SK-N-SH (cell line): ENCODE measurements around the gene CIC. TPM values are rescaled to one million over a fixed set of nuclear protein-coding genes. Genes with fewer than 3 reads are reported as not detected.

Source experiments
- CTCF ChIA-PET: fragments of 300-600, 350-600 bp; formaldehyde crosslinking; extraction: SDS; loops from one replicate; lab custom pipeline; 2021; lab: Yijun Ruan, JAX
- POLR2A ChIA-PET: fragments of 350-600 bp; sonication (Branson Sonifier 250); formaldehyde crosslinking; extraction: SDS; loops from one replicate; lab custom pipeline; 2020; ENCODE audit warnings: antibody characterized with exemption, inconsistent platforms; lab: Yijun Ruan, JAX
- DNase-seq: peaks from one replicate; pipeline ENCODE4 v3.0.0; 2012
- H2AFZ ChIP-seq: fragments of 200-600 bp; sonication (generic); 2 replicates; pipeline ENCODE4 v1.8.1; 2016; ENCODE audit warnings: antibody characterized with exemption, mild to moderate bottlenecking, low read depth
- H3F3A ChIP-seq: fragments of 200-600 bp; sonication (generic); replicated peaks from 2 replicates; pipeline ENCODE3; 2016; ENCODE audit warnings: antibody characterized with exemption, mild to moderate bottlenecking; ENCODE audit not compliant: insufficient read depth
- H3K27ac ChIP-seq, 2 experiments: fragments of 200-500 bp in 1 of 2; fragments of 200-600 bp in 1 of 2; sonication (Bioruptor generic) in 1 of 2; sonication (generic), shearing (Covaris generic) in 1 of 2; 2 replicates each; pipeline versions ENCODE4 v1.5.1 to v1.6.1; 2014 to 2016; ENCODE audit warnings: low read depth in 2 of 2, inconsistent platforms in 1 of 2, low read length in 1 of 2, mild to moderate bottlenecking in 1 of 2, mixed read lengths in 1 of 2
- H3K27me3 ChIP-seq: fragments of 200-600 bp; sonication (generic), shearing (Covaris generic); 2 replicates; pipeline ENCODE4 v1.6.1; 2016; ENCODE audit warnings: mixed run types; ENCODE audit not compliant: insufficient read depth
- H3K36me3 ChIP-seq, 2 experiments: fragments of 200-500 bp in 1 of 2; fragments of 200-600 bp in 1 of 2; sonication (Bioruptor generic) in 1 of 2; sonication (generic) in 1 of 2; replicated peaks in 1 of 2; 2 replicates each; pipeline versions ENCODE3 to v1.5.1; 2014 to 2016; ENCODE audit warnings: low read length in 1 of 2, mild to moderate bottlenecking in 1 of 2; ENCODE audit not compliant: insufficient read depth in 2 of 2, control insufficient read depth in 1 of 2
- H3K4me1 ChIP-seq, 2 experiments: fragments of 200-500 bp in 1 of 2; fragments of 200-600 bp in 1 of 2; sonication (Bioruptor generic) in 1 of 2; sonication (generic), shearing (Covaris generic) in 1 of 2; 2 replicates each; pipeline versions ENCODE4 v1.5.1 to v1.6.1; 2014 to 2016; ENCODE audit warnings: low read depth in 1 of 2, low read length in 1 of 2, mixed run types in 1 of 2; ENCODE audit not compliant: insufficient read depth in 2 of 2, control insufficient read depth in 1 of 2
- H3K4me2 ChIP-seq: fragments of 200-600 bp; sonication (generic), shearing (Covaris generic); 2 replicates; pipeline ENCODE4 v1.6.1; 2017; ENCODE audit warnings: mixed run types
- H3K4me3 ChIP-seq, 2 experiments: fragments of 200-500 bp in 1 of 2; fragments of 200-600 bp in 1 of 2; sonication (Bioruptor generic) in 1 of 2; sonication (generic), shearing (Covaris generic) in 1 of 2; 2 replicates each; pipeline versions ENCODE4 v1.5.1 to v1.8.1; 2014 to 2016; ENCODE audit warnings: low read depth in 2 of 2, inconsistent platforms in 1 of 2, low read length in 1 of 2, mild to moderate bottlenecking in 1 of 2, mixed read lengths in 1 of 2, moderate library complexity in 1 of 2
- H3K79me2 ChIP-seq: fragments of 200-600 bp; sonication (generic); 2 replicates; pipeline ENCODE4 v1.8.1; 2017; ENCODE audit warnings: mild to moderate bottlenecking; ENCODE audit not compliant: insufficient read depth
- H3K9ac ChIP-seq: fragments of 200-600 bp; sonication (generic); 2 replicates; pipeline ENCODE4 v1.6.1; 2017; ENCODE audit warnings: mixed run types
- H3K9me2 ChIP-seq: fragments of 200-600 bp; sonication (generic); 2 replicates; pipeline ENCODE4 v1.6.1; 2017; ENCODE audit warnings: mixed run types
- H3K9me3 ChIP-seq: fragments of 200-600 bp; sonication (generic); 2 replicates; pipeline ENCODE4 v1.6.1; 2017; ENCODE audit warnings: mixed run types, mild to moderate bottlenecking, moderate library complexity
- H4K20me1 ChIP-seq: fragments of 200-600 bp; sonication (generic); 2 replicates; pipeline ENCODE4 v1.6.1; 2017; ENCODE audit warnings: mild to moderate bottlenecking, mixed run types; ENCODE audit not compliant: insufficient read depth
- CHD2 ChIP-seq: fragments of 150-350 bp; IDR thresholded peaks from 2 replicates; pipeline ENCODE4 v1.6.1; 2018; ENCODE audit warnings: low read length; ENCODE audit not compliant: partially characterized antibody
- ELF1 ChIP-seq: IDR thresholded peaks from 2 replicates; pipeline ENCODE4 v1.4.0; 2012
- EP300 ChIP-seq, 2 experiments: IDR thresholded peaks; 2 replicates each; pipeline versions ENCODE4 v1.4.0 to v1.6.1; 2012; ENCODE audit warnings: borderline replicate concordance in 1 of 2, low read depth in 1 of 2, low read length in 1 of 2
- FOXM1 ChIP-seq: IDR thresholded peaks from 2 replicates; pipeline ENCODE4 v1.4.0; 2012; ENCODE audit warnings: low read depth, mild to moderate bottlenecking
- GABPA ChIP-seq: IDR thresholded peaks from 2 replicates; pipeline ENCODE4 v1.4.0; 2012; ENCODE audit warnings: low read depth, mild to moderate bottlenecking
- MEF2A ChIP-seq: IDR thresholded peaks from 2 replicates; pipeline ENCODE4 v1.4.0; 2012; ENCODE audit warnings: low read depth, borderline replicate concordance
- NFIC ChIP-seq: IDR thresholded peaks from 2 replicates; pipeline ENCODE4 v1.4.0; 2012; ENCODE audit warnings: borderline replicate concordance
- POLR2AphosphoS5 ChIP-seq: IDR thresholded peaks from 2 replicates; pipeline ENCODE4 v1.6.1; 2012; ENCODE audit warnings: low read depth, low read length
- RXRA ChIP-seq: IDR thresholded peaks from 2 replicates; pipeline ENCODE4 v1.4.0; 2012; ENCODE audit warnings: low read depth, mild to moderate bottlenecking, borderline replicate concordance
- SIN3A ChIP-seq: IDR thresholded peaks from 2 replicates; pipeline ENCODE4 v1.6.1; 2012; ENCODE audit warnings: low read depth, mild to moderate bottlenecking, low read length, moderate library complexity, borderline replicate concordance
- TEAD4 ChIP-seq: IDR thresholded peaks from 2 replicates; pipeline ENCODE4 v1.4.0; 2012; ENCODE audit warnings: mild to moderate bottlenecking, borderline replicate concordance; ENCODE audit not compliant: insufficient read depth
- YY1 ChIP-seq: IDR thresholded peaks from 2 replicates; pipeline ENCODE4 v1.4.0; 2012; ENCODE audit warnings: low read depth, mild to moderate bottlenecking
- whole genome bisulfite sequencing: methylation state at CpG from one replicate; pipeline ENCODE4 v1.1.6; 2017; ENCODE audit warnings: low lambda C conversion rate; 5-methylcytosine and 5-hydroxymethylcytosine counted together
- polyA plus RNA-seq, 3 experiments: library from polyadenylated mRNA; depleted of rRNA; stranded (reverse); fragments of >200 nt; gene quantifications; 2 replicates each; pipeline ENCODE4 v1.2.3, GENCODE V29; 2012
- TF ChIP-seq, protein P1 (sequence below): IDR thresholded peaks from 2 replicates; pipeline ENCODE4 v1.6.1; 2012; ENCODE audit warnings: mild to moderate bottlenecking, low read depth, low read length, moderate library complexity
- TF ChIP-seq, protein P2 (sequence below): fragments of 150-350 bp; IDR thresholded peaks from 2 replicates; pipeline ENCODE4 v1.6.1; 2017; ENCODE audit warnings: antibody characterized with exemption, low read length, low read depth, borderline replicate concordance
- TF ChIP-seq, protein P3 (sequence below): IDR thresholded peaks from 2 replicates; pipeline ENCODE4 v1.4.0; 2012; ENCODE audit warnings: low read depth, borderline replicate concordance
- TF ChIP-seq, protein P4 (sequence below): IDR thresholded peaks from 2 replicates; pipeline ENCODE4 v1.4.0; 2012; ENCODE audit warnings: low read depth, borderline replicate concordance

The CIC gene
- polyA plus RNA-seq, 1 of the 3 experiments (the other 2 are of a cell fraction), result 16.9 TPM

DNA sequence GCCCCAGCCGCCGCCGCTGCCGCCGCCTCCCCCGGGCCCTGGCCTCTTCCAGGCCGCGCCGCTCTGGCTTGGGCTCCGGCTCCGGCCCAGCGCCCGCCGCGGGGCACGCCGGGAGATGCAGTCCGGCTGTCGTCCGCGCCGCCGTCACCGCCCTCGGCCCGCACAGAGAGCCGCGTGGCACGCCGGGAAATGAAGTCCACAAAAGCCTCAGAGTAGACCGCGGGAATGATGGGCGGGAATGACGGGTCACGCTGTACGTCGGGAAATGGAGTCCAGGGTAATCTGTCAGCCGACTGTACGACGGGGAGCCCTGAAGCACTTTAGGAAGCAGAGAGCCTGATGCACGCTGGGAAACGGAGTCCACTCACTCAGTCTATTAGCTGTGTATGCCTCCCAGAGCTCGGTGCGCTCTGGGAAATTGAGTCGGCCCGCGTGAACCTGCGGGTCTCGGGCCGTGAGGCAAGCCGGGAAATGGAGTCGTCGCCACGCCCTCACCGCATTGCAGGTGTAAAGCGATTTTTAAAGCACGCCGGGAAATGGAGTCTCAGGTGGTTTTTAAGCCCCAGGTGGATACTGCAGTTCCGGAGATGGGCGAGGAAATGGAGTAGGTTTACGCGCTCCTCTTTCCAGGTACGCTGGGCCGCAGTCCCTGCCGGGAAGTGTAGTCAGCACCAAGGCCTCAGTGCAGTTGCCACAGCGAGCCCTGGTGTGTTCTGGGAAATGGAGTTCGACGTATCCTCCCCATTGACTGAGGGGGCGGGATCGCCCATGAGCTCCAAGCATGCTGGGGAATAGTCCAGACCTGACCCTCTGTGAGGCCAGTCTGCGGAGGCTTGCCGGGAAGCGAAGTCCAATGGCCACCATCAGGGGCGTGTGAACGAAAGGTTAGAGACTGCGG is 26.3 kb upstream of the CIC start, which contains the start of gene GSK3A (continued):
- TF ChIP-seq TEAD4 (no peak), POLR2AphosphoS5 (peak; percentile 98)
- TF ChIP-seq, protein P1, sequence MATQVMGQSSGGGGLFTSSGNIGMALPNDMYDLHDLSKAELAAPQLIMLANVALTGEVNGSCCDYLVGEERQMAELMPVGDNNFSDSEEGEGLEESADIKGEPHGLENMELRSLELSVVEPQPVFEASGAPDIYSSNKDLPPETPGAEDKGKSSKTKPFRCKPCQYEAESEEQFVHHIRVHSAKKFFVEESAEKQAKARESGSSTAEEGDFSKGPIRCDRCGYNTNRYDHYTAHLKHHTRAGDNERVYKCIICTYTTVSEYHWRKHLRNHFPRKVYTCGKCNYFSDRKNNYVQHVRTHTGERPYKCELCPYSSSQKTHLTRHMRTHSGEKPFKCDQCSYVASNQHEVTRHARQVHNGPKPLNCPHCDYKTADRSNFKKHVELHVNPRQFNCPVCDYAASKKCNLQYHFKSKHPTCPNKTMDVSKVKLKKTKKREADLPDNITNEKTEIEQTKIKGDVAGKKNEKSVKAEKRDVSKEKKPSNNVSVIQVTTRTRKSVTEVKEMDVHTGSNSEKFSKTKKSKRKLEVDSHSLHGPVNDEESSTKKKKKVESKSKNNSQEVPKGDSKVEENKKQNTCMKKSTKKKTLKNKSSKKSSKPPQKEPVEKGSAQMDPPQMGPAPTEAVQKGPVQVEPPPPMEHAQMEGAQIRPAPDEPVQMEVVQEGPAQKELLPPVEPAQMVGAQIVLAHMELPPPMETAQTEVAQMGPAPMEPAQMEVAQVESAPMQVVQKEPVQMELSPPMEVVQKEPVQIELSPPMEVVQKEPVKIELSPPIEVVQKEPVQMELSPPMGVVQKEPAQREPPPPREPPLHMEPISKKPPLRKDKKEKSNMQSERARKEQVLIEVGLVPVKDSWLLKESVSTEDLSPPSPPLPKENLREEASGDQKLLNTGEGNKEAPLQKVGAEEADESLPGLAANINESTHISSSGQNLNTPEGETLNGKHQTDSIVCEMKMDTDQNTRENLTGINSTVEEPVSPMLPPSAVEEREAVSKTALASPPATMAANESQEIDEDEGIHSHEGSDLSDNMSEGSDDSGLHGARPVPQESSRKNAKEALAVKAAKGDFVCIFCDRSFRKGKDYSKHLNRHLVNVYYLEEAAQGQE, result peak; percentile 32; the same call in 1 of the 2 replicates
- TF ChIP-seq, protein P2, sequence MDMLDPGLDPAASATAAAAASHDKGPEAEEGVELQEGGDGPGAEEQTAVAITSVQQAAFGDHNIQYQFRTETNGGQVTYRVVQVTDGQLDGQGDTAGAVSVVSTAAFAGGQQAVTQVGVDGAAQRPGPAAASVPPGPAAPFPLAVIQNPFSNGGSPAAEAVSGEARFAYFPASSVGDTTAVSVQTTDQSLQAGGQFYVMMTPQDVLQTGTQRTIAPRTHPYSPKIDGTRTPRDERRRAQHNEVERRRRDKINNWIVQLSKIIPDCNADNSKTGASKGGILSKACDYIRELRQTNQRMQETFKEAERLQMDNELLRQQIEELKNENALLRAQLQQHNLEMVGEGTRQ, result no peak
- TF ChIP-seq, protein P3, sequence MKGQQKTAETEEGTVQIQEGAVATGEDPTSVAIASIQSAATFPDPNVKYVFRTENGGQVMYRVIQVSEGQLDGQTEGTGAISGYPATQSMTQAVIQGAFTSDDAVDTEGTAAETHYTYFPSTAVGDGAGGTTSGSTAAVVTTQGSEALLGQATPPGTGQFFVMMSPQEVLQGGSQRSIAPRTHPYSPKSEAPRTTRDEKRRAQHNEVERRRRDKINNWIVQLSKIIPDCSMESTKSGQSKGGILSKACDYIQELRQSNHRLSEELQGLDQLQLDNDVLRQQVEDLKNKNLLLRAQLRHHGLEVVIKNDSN, result peak; percentile 39; the same call in 1 of the 2 replicates

DNA sequence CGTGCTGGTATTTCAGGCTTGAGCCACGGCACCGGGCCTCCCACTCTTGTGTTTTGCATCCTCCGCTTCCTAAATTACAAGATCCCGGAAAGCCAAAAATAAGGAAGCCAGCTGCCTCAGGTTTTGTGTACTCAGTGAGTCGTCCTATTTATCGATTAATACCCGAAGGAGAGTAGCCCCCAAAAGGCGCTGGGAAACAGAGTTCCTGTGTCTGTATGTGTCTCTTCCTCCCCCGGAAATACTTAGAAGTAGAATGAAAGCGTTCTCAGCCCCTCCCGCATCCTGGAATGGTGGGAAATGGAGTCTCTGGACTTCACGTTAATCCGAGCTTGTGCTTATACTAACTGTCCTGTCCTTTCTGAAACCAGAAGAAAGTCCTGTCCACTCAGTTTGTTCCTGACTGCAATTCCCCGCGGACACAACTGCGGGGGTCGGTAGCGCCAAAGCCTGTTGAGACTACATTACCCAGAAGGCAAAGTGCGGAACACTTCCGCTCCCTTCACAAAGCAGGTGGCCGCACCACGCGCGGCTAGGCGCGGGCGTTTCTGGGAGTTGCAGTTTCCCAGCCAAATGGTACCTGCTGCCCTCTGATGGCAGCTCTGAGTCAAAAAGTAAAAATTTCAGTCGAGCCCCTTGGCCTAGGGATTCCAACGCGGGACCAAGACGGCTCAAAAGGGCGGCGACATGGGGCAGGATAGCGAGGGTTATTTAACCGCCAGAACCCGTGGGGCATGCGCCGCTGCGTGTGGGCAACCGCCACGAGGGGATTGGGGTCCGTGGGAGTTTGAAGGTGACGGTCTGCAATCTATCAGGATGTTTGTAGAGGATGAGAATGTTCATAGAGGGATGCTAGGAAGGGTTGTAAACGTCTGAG is 24.5 kb upstream of the CIC start:
- Histone ChIP-seq H3K4me3 (peak overlapping the region; percentile 83 to 84), H3K36me3 (peaks cover 7 to 25% of the 10 kb centered on the region in 2 experiments), H3K4me2 (peak overlapping the region; percentile 97), H2AFZ (peak overlapping the region; percentile 27; the same call in 1 of the 2 replicates), H3K9ac (peak overlapping the region; percentile 70), H3K79me2 (peaks cover 49% of the 10 kb centered on the region), H3K4me1 (peaks cover 19 to 30% of the 10 kb centered on the region in 2 experiments), H3K27me3 (no peaks in the 10 kb centered on the region), H3K27ac (peak overlapping the region; percentile 83 to 95), H3F3A (peaks cover 43% of the 10 kb centered on the region), H3K9me3 (no peaks in the 10 kb centered on the region), H4K20me1 (peaks cover 34% of the 10 kb centered on the region), H3K9me2 (no peaks in the 10 kb centered on the region)
- peak; percentile 83 for DNase-seq
- WGBS, result 6% methylated on average over 45 of the region's 45 CpGs
- ChIA-PET POLR2A (interaction anchor here (0.5 to 3.0 kb wide), 6 partner anchors 12 to 186 kb away, joined by 3 to 28 read pairs (median 3); partner anchors contain the start of gene PAFAH1B3), CTCF (interaction anchor here (0.7 to 14.8 kb wide), 20 partner anchors 11 to 145 kb away, joined by 3 to 205 read pairs (median 4); partner anchors contain the start of genes PAFAH1B3 and PRR19)
- TF ChIP-seq GABPA (peak; percentile 90), EP300 (IDR thresholded peaks at IDR 0.05; ENCODE audit: borderline replicate concordance in 1 of 2, low read depth in 1 of 2, low read length in 1 of 2) (peak in 1 of 2 experiments; percentile 17; a peak in 1 of 4 replicates), TEAD4 (no peak), ELF1 (peak; percentile 97), SIN3A (peak; percentile 83; the same call in 1 of the 2 replicates), RXRA (no peak), CHD2 (peak; percentile 97), MEF2A (no peak), YY1 (peak; percentile 70), FOXM1 (no peak), NFIC (peak; percentile 15; the same call in 1 of the 2 replicates), POLR2AphosphoS5 (peak; percentile 74)
- TF ChIP-seq, protein P4, sequence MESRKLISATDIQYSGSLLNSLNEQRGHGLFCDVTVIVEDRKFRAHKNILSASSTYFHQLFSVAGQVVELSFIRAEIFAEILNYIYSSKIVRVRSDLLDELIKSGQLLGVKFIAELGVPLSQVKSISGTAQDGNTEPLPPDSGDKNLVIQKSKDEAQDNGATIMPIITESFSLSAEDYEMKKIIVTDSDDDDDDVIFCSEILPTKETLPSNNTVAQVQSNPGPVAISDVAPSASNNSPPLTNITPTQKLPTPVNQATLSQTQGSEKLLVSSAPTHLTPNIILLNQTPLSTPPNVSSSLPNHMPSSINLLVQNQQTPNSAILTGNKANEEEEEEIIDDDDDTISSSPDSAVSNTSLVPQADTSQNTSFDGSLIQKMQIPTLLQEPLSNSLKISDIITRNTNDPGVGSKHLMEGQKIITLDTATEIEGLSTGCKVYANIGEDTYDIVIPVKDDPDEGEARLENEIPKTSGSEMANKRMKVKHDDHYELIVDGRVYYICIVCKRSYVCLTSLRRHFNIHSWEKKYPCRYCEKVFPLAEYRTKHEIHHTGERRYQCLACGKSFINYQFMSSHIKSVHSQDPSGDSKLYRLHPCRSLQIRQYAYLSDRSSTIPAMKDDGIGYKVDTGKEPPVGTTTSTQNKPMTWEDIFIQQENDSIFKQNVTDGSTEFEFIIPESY, result peak; percentile 94
- TF ChIP-seq, protein P2, result peak; percentile 49; the same call in 1 of the 2 replicates
